ENCODE results near the gene PHF2.

PHF2 gene

GRCh38 chr9:93645149-93645889, 68.9 kb downstream of the PHF2 start:
- H3K9me3 ChIP-seq (ENCODE audit: control insufficient read depth, low read length) = no peaks in the 10 kb centered on the region
- no peak overlapping the region for H3K9ac ChIP-seq (ENCODE audit: low read length)
- H3K4me1 ChIP-seq (ENCODE audit: control insufficient read depth, insufficient read depth, low read length) = no peaks in the 10 kb centered on the region
- peaks cover 11% of the 10 kb centered on the region for H3K36me3 ChIP-seq (ENCODE audit: control insufficient read depth, insufficient read depth, low read length)
- H3K27me3 ChIP-seq (ENCODE audit: control insufficient read depth, insufficient read depth, low read length) = no peaks in the 10 kb centered on the region
- no peak overlapping the region for H3K4me3 ChIP-seq (ENCODE audit: low read length)

- H3K36me3 ChIP-seq (ENCODE audit: control insufficient read depth, insufficient read depth, low read length) = peaks cover 13% of the 10 kb centered on the region
- H3K27me3 ChIP-seq (ENCODE audit: control insufficient read depth, insufficient read depth, low read length) = no peaks in the 10 kb centered on the region
- H3K4me3 ChIP-seq (ENCODE audit: low read length) = no peak overlapping the region
- no peaks in the 10 kb centered on the region for H3K4me1 ChIP-seq (ENCODE audit: control insufficient read depth, insufficient read depth, low read length)
- no peaks in the 10 kb centered on the region for H3K9me3 ChIP-seq (ENCODE audit: control insufficient read depth, low read length)
- H3K9ac ChIP-seq (ENCODE audit: low read length) = no peak overlapping the region
Measured at GRCh38 chr9:93645921-93646639, 69.7 kb downstream of the PHF2 start.

- H3K4me3 ChIP-seq (ENCODE audit: low read length) = no peak overlapping the region
Measured at GRCh38 chr9:93646640-93647178, 70.3 kb downstream of the PHF2 start.

GRCh38 chr9:93648181-93648580, 71.8 kb downstream of the PHF2 start:
- Histone ChIP-seq H3K4me3 (ENCODE audit: low read length) (no peak overlapping the region), H3K27me3 (ENCODE audit: control insufficient read depth, insufficient read depth, low read length) (no peaks in the 10 kb centered on the region), H3K4me1 (ENCODE audit: control insufficient read depth, insufficient read depth, low read length) (no peaks in the 10 kb centered on the region), H3K9me3 (ENCODE audit: control insufficient read depth, low read length) (no peaks in the 10 kb centered on the region), H3K36me3 (ENCODE audit: control insufficient read depth, insufficient read depth, low read length) (peaks cover 13% of the 10 kb centered on the region), H3K9ac (ENCODE audit: low read length) (no peak overlapping the region)

More at GRCh38 chr9:93646640-93647178, 70.3 kb downstream of the PHF2 start:
- H3K4me1 ChIP-seq (ENCODE audit: control insufficient read depth, insufficient read depth, low read length) = no peaks in the 10 kb centered on the region
- H3K9ac ChIP-seq (ENCODE audit: low read length) = no peak overlapping the region
- H3K9me3 ChIP-seq (ENCODE audit: control insufficient read depth, low read length) = no peaks in the 10 kb centered on the region
- H3K36me3 ChIP-seq (ENCODE audit: control insufficient read depth, insufficient read depth, low read length) = peaks cover 13% of the 10 kb centered on the region
- H3K27me3 ChIP-seq (ENCODE audit: control insufficient read depth, insufficient read depth, low read length) = no peaks in the 10 kb centered on the region

GRCh38 chr9:93648836-93649235, 72.5 kb downstream of the PHF2 start:
- peaks cover 13% of the 10 kb centered on the region for H3K36me3 ChIP-seq (ENCODE audit: control insufficient read depth, insufficient read depth, low read length)
- H3K9ac ChIP-seq (ENCODE audit: low read length) = no peak overlapping the region
- H3K4me3 ChIP-seq (ENCODE audit: low read length) = no peak overlapping the region
- H3K27me3 ChIP-seq (ENCODE audit: control insufficient read depth, insufficient read depth, low read length) = no peaks in the 10 kb centered on the region
- no peaks in the 10 kb centered on the region for H3K9me3 ChIP-seq (ENCODE audit: control insufficient read depth, low read length)
- no peaks in the 10 kb centered on the region for H3K4me1 ChIP-seq (ENCODE audit: control insufficient read depth, insufficient read depth, low read length)

- Histone ChIP-seq H3K9ac (ENCODE audit: low read length) (no peak overlapping the region), H3K27me3 (ENCODE audit: control insufficient read depth, insufficient read depth, low read length) (no peaks in the 10 kb centered on the region), H3K4me1 (ENCODE audit: control insufficient read depth, insufficient read depth, low read length) (no peaks in the 10 kb centered on the region), H3K9me3 (ENCODE audit: control insufficient read depth, low read length) (no peaks in the 10 kb centered on the region), H3K4me3 (ENCODE audit: low read length) (no peak overlapping the region), H3K36me3 (ENCODE audit: control insufficient read depth, insufficient read depth, low read length) (peaks cover 13% of the 10 kb centered on the region)
Measured at GRCh38 chr9:93649610-93650261, 73.4 kb downstream of the PHF2 start.

GRCh38 chr9:93650448-93650847, 74.1 kb downstream of the PHF2 start:
- H3K9ac ChIP-seq (ENCODE audit: low read length) = no peak overlapping the region
- no peaks in the 10 kb centered on the region for H3K27me3 ChIP-seq (ENCODE audit: control insufficient read depth, insufficient read depth, low read length)
- no peaks in the 10 kb centered on the region for H3K4me1 ChIP-seq (ENCODE audit: control insufficient read depth, insufficient read depth, low read length)
- H3K9me3 ChIP-seq (ENCODE audit: control insufficient read depth, low read length) = no peaks in the 10 kb centered on the region
- no peak overlapping the region for H3K4me3 ChIP-seq (ENCODE audit: low read length)
- H3K36me3 ChIP-seq (ENCODE audit: control insufficient read depth, insufficient read depth, low read length) = peaks cover 13% of the 10 kb centered on the region

- H3K9ac ChIP-seq (ENCODE audit: low read length) = no peak overlapping the region
- no peaks in the 10 kb centered on the region for H3K4me1 ChIP-seq (ENCODE audit: control insufficient read depth, insufficient read depth, low read length)
- no peak overlapping the region for H3K4me3 ChIP-seq (ENCODE audit: low read length)
- H3K9me3 ChIP-seq (ENCODE audit: control insufficient read depth, low read length) = no peaks in the 10 kb centered on the region
- H3K36me3 ChIP-seq (ENCODE audit: control insufficient read depth, insufficient read depth, low read length) = peaks cover 6% of the 10 kb centered on the region
- no peaks in the 10 kb centered on the region for H3K27me3 ChIP-seq (ENCODE audit: control insufficient read depth, insufficient read depth, low read length)
Measured at GRCh38 chr9:93651521-93651950, 75.2 kb downstream of the PHF2 start.

GRCh38 chr9:93652604-93653592, 76.5 kb downstream of the PHF2 start:
- Histone ChIP-seq H3K9me3 (ENCODE audit: control insufficient read depth, low read length) (no peaks in the 10 kb centered on the region), H3K4me3 (ENCODE audit: low read length) (no peak overlapping the region), H3K9ac (ENCODE audit: low read length) (no peak overlapping the region), H3K27me3 (ENCODE audit: control insufficient read depth, insufficient read depth, low read length) (no peaks in the 10 kb centered on the region), H3K36me3 (ENCODE audit: control insufficient read depth, insufficient read depth, low read length) (peaks cover 6% of the 10 kb centered on the region), H3K4me1 (ENCODE audit: control insufficient read depth, insufficient read depth, low read length) (no peaks in the 10 kb centered on the region)

GRCh38 chr9:93653760-93654159, 77.4 kb downstream of the PHF2 start:
- Histone ChIP-seq H3K4me3 (ENCODE audit: low read length) (no peak overlapping the region), H3K36me3 (ENCODE audit: control insufficient read depth, insufficient read depth, low read length) (peaks cover 6% of the 10 kb centered on the region), H3K9ac (ENCODE audit: low read length) (no peak overlapping the region), H3K4me1 (ENCODE audit: control insufficient read depth, insufficient read depth, low read length) (no peaks in the 10 kb centered on the region), H3K27me3 (ENCODE audit: control insufficient read depth, insufficient read depth, low read length) (no peaks in the 10 kb centered on the region), H3K9me3 (ENCODE audit: control insufficient read depth, low read length) (no peaks in the 10 kb centered on the region)

GRCh38 chr9:93654351-93654961, 78.1 kb downstream of the PHF2 start:
- no peaks in the 10 kb centered on the region for H3K4me1 ChIP-seq (ENCODE audit: control insufficient read depth, insufficient read depth, low read length)
- no peaks in the 10 kb centered on the region for H3K27me3 ChIP-seq (ENCODE audit: control insufficient read depth, insufficient read depth, low read length)
- no peaks in the 10 kb centered on the region for H3K9me3 ChIP-seq (ENCODE audit: control insufficient read depth, low read length)
- H3K4me3 ChIP-seq (ENCODE audit: low read length) = no peak overlapping the region
- H3K9ac ChIP-seq (ENCODE audit: low read length) = no peak overlapping the region
- H3K36me3 ChIP-seq (ENCODE audit: control insufficient read depth, insufficient read depth, low read length) = peaks cover 9% of the 10 kb centered on the region
